ENCODE data around the gene PTPN4.

GRCh38 chr2:119888680-119889079, 129.0 kb downstream of the PTPN4 start:
- TF ChIP-seq CTCF (IDR thresholded peaks at IDR 0.05; ENCODE audit: poor library complexity, severe bottlenecking) (no peak), POLR2AphosphoS5 (IDR thresholded peaks at IDR 0.05) (no peak), EZH2 (IDR thresholded peaks at IDR 0.05; ENCODE audit: borderline replicate concordance, insufficient read depth, low read length, poor library complexity, severe bottlenecking) (no peak), REST (IDR thresholded peaks at IDR 0.05; ENCODE audit: borderline replicate concordance) (no peak), TAF1 (IDR thresholded peaks at IDR 0.05; ENCODE audit: low read depth) (no peak), RAD21 (conservative IDR thresholded peaks at IDR 0.05) (no peak), EP300 (conservative IDR thresholded peaks at IDR 0.05; ENCODE audit: poor library complexity, severe bottlenecking) (no peak), SMC3 (conservative IDR thresholded peaks at IDR 0.05; ENCODE audit: poor library complexity) (no peak)

Data from neural cell (in vitro differentiated cells).